ENCODE data around the gene MRPL11. TPM values are rescaled to one million over a fixed set of nuclear protein-coding genes. Genes with fewer than 3 reads are reported as not detected.

The MRPL11 gene
- total and polyA plus RNA-seq, 2 of the 13 experiments (the other 11 are each of a cell fraction or from before 2014, with no cell fraction given) = 72.9 to 176 TPM

- TF ChIP-seq HMG20B (CRISPR knock-in tag; conservative IDR thresholded peaks at IDR 0.05) = 0 out of 2 replicates have a peak, but pooled peaks have one; percentile 49
- TF ChIP-seq NRL (CRISPR knock-in tag; IDR thresholded peaks at IDR 0.05; ENCODE audit: borderline replicate concordance) = 0 out of 2 replicates have a peak, but pooled peaks have one; percentile 50
- TF ChIP-seq RAD51 (IDR thresholded peaks at IDR 0.05; ENCODE audit: borderline replicate concordance) = no peak
- TF ChIP-seq ZNF225 (CRISPR knock-in tag; IDR thresholded peaks at IDR 0.05) = no peak
- no peak for TF ChIP-seq PLRG1 (conservative IDR thresholded peaks at IDR 0.05)
- no peak for TF ChIP-seq SYNCRIP (IDR thresholded peaks at IDR 0.05; ENCODE audit: insufficient read depth, low read depth, low read length)
- no peak for TF ChIP-seq GTF2F1 (IDR thresholded peaks at IDR 0.05; ENCODE audit: low read length)
- no peak for TF ChIP-seq ZSCAN30 (CRISPR knock-in tag; IDR thresholded peaks at IDR 0.05)
- peak; percentile 42; the same call in 1 of the 2 replicates for TF ChIP-seq BCL6 (CRISPR knock-in tag; IDR thresholded peaks at IDR 0.05)
- TF ChIP-seq LRRFIP1 (CRISPR knock-in tag; conservative IDR thresholded peaks at IDR 0.05) = peak; percentile 95
- TF ChIP-seq ZNF773 (CRISPR knock-in tag; IDR thresholded peaks at IDR 0.05; ENCODE audit: borderline replicate concordance) = peak; percentile 96
- TF ChIP-seq ZNF629 (CRISPR knock-in tag; conservative IDR thresholded peaks at IDR 0.05) = no peak
- no peak for TF ChIP-seq RORA (CRISPR knock-in tag; IDR thresholded peaks at IDR 0.05)
- TF ChIP-seq ZNF333 (CRISPR knock-in tag; IDR thresholded peaks at IDR 0.05; ENCODE audit: borderline replicate concordance) = no peak
- 0 out of 4 replicates have a peak, but pooled peaks of 1 of the 2 experiments have one; percentile 25 for TF ChIP-seq HMGXB4 (CRISPR knock-in tag; IDR thresholded peaks at IDR 0.05; ENCODE audit: borderline replicate concordance in 1 of 2, low read depth in 1 of 2)
- TF ChIP-seq ISL2 (CRISPR knock-in tag; IDR thresholded peaks at IDR 0.05) = peak; percentile 58
- peak; percentile 98 for TF ChIP-seq KLF6 (CRISPR knock-in tag; IDR thresholded peaks at IDR 0.05)
- no peak for TF ChIP-seq EP300 (IDR thresholded peaks at IDR 0.05; ENCODE audit: low read depth in 2 of 2, low read length in 2 of 2)
- TF ChIP-seq EP300 (CRISPR knock-in tag; IDR thresholded peaks at IDR 0.05; ENCODE audit: borderline replicate concordance) = no peak
- no peak for TF ChIP-seq ZNF251 (CRISPR knock-in tag; IDR thresholded peaks at IDR 0.05)
- no peak for TF ChIP-seq ZNF326 (CRISPR knock-in tag; IDR thresholded peaks at IDR 0.05; ENCODE audit: borderline replicate concordance)
- TF ChIP-seq POLR2A (IDR thresholded peaks at IDR 0.05; ENCODE audit: insufficient read depth in 1 of 2, low read depth in 2 of 2, low read length in 2 of 2) = no peak
- TF ChIP-seq ZNF746 (CRISPR knock-in tag; IDR thresholded peaks at IDR 0.05) = no peak
- peak; percentile 58; the same call in 1 of the 2 replicates for TF ChIP-seq PRMT3 (CRISPR knock-in tag; IDR thresholded peaks at IDR 0.05; ENCODE audit: borderline replicate concordance, low read depth)
- no peak for TF ChIP-seq RELA (CRISPR knock-in tag; IDR thresholded peaks at IDR 0.05)
- peak; percentile 41; the same call in 1 of the 2 replicates for TF ChIP-seq EED (CRISPR knock-in tag; IDR thresholded peaks at IDR 0.05)
- TF ChIP-seq ZFX (CRISPR knock-in tag; IDR thresholded peaks at IDR 0.05; ENCODE audit: low read depth) = no peak
These were observed 20.3 kb downstream of the MRPL11 start (continued) for GRCh38 chr11:66418168-66418985.

Data from HepG2 (cell line).